Measurements from ENCODE around the gene KCNJ16.

DNA sequence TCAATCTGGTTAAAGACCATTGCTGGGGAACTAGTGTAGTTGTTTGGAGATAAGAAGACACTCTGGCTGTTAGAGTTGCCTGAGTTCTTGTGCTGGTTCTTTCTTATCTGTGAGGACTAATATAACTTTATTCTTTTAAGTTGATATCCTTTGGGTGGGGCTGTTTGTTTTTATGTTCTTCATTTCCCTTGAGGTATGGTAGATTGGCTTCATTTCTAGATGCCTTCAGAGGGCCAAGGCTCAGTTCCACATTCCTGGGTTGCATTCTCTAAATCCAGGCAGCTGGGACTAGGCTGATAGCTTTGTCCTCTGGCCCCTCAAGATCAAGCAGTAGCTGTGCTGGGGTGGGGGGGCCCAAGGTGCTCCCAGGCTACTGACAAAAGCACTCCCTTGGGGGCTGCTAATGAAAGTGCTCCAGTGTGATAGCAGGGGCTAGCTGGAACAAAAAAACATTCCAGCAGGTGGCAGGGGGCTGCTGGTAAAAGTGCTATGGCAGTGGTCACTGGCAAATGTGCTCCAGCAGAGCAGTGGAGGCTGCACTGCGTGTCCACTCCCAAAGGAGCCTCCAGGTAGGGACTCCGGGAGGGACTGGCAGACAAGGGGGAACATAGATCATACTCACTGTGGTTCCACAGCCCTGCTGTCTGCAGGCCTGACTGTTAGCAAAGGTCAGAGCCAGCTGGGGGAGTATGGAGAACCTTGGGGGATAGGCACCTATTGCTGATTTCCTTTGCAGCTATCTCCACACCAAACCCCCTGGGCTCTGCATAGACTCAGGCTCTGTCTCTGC, 45.9 kb upstream of the KCNJ16 start:
- TF ChIP-seq, protein P1, sequence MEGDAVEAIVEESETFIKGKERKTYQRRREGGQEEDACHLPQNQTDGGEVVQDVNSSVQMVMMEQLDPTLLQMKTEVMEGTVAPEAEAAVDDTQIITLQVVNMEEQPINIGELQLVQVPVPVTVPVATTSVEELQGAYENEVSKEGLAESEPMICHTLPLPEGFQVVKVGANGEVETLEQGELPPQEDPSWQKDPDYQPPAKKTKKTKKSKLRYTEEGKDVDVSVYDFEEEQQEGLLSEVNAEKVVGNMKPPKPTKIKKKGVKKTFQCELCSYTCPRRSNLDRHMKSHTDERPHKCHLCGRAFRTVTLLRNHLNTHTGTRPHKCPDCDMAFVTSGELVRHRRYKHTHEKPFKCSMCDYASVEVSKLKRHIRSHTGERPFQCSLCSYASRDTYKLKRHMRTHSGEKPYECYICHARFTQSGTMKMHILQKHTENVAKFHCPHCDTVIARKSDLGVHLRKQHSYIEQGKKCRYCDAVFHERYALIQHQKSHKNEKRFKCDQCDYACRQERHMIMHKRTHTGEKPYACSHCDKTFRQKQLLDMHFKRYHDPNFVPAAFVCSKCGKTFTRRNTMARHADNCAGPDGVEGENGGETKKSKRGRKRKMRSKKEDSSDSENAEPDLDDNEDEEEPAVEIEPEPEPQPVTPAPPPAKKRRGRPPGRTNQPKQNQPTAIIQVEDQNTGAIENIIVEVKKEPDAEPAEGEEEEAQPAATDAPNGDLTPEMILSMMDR (IDR thresholded peaks at IDR 0.05), result no peak
- TF ChIP-seq POLR2A (IDR thresholded peaks at IDR 0.05), result no peak
- no peak for TF ChIP-seq POLR2AphosphoS5 (IDR thresholded peaks at IDR 0.05)

All from breast epithelium (tissue), 3 donors.